Measurements from ENCODE around the gene FRMD5.

- TF ChIP-seq CTCF (IDR thresholded peaks at IDR 0.05): no peak
- TF ChIP-seq POLR2A (IDR thresholded peaks at IDR 0.05): no peak
- no peak for TF ChIP-seq EP300 (IDR thresholded peaks at IDR 0.05)
Observed at GRCh38 chr15:44231842-44232241, 36.8 kb upstream of the FRMD5 start.
